ENCODE data around the gene TSPYL1. TPM values are rescaled to one million over a fixed set of nuclear protein-coding genes. Genes with fewer than 3 reads are reported as not detected.
"Not testable (repeated sequence)": the region's sequence is repeated elsewhere in the genome, so short reads cannot be mapped to it uniquely, and the experiment has no call there.

Gene TSPYL1
- total and polyA plus RNA-seq, 9 donors, result 39.2 to 155 (median 99.0) TPM

DNA sequence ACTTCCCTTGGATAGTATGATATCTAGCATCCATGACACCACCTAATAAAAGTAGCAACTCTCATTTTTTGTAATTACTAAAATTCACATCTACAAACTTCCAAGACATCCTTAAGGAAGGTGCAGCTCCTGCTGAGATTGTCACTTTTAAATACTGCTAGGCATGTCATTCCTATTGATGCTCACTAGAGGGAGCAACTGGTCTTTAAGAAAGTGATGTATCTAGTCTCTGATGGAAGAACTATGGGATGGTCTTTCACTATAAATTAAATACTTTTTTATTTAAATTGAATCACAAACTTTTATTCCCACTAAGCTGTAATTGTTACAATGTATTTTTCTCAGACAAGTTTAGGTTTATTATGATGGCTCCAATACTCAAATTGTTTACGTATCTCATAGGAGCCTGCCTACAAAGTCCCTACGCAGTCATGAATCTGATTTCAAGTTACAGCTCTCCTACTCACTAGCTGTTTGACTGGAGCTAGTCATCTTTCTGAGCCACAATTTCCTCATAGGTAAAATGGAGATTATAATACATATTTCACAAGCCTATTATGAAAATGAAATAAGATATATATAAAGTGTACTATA lies 8.1 kb upstream of the TSPYL1 start:
- no peak for TF ChIP-seq POLR2A (IDR thresholded peaks at IDR 0.05)
- TF ChIP-seq, protein P1, sequence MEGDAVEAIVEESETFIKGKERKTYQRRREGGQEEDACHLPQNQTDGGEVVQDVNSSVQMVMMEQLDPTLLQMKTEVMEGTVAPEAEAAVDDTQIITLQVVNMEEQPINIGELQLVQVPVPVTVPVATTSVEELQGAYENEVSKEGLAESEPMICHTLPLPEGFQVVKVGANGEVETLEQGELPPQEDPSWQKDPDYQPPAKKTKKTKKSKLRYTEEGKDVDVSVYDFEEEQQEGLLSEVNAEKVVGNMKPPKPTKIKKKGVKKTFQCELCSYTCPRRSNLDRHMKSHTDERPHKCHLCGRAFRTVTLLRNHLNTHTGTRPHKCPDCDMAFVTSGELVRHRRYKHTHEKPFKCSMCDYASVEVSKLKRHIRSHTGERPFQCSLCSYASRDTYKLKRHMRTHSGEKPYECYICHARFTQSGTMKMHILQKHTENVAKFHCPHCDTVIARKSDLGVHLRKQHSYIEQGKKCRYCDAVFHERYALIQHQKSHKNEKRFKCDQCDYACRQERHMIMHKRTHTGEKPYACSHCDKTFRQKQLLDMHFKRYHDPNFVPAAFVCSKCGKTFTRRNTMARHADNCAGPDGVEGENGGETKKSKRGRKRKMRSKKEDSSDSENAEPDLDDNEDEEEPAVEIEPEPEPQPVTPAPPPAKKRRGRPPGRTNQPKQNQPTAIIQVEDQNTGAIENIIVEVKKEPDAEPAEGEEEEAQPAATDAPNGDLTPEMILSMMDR (IDR thresholded peaks at IDR 0.05), result peak; percentile 71 to 79 (median 77)
- Histone ChIP-seq H3K9me3 (no peaks in the 10 kb centered on the region), H3K4me1 (ENCODE audit: insufficient read depth) (peaks cover 3% of the 10 kb centered on the region), H3K27me3 (no peaks in the 10 kb centered on the region), H3K36me3 (no peaks in the 10 kb centered on the region), H3K27ac (no peak overlapping the region), H3K4me3 (no peak overlapping the region)
- 83 to 94% (median 87%) methylated on average over 2 of the region's 2 CpGs for WGBS, 3 donors
- intact Hi-C loops (cut with DNase I), result loop anchor here in 1 of 4 donors (10.0 kb wide), 1 partner anchor 157 kb away; no protein-coding TSS in a partner anchor
- no peak for DNase-seq

DNA sequence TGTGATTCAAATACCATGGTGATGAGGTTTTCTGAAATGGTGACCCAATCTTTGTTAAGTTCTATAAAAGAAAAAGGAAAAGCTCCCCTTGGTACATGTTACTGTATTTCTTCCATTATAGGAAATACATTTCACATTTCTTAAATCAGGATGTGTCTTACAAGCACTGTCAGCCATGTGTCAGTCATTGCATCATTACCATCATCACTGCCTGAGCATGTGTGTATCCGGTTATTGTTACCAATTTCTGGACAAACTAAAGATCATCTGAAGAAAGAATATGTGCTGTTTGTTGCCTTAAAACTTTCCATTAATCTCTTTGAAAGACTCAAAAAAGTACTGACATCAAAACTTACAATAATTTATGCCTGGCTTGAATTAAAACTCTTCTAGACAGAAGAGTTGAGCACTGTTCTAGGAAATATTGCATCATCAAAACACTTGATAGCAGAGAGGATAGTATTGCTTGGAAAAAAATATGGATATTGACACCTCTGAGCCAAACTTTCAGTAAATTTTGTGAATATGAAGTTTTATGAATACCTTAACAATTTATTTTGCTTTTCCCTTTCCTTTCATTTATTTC lies 7.1 kb upstream of the TSPYL1 start:
- no peaks in the 10 kb centered on the region for H3K36me3 ChIP-seq
- H3K4me1 ChIP-seq (ENCODE audit: insufficient read depth), result peaks cover 3% of the 10 kb centered on the region
- intact Hi-C loops (cut with DNase I), result loop anchor here in 1 of 4 donors (10.0 kb wide), 1 partner anchor 158 kb away; no protein-coding TSS in a partner anchor
- TF ChIP-seq EP300 (IDR thresholded peaks at IDR 0.05) (no peak), POLR2A (IDR thresholded peaks at IDR 0.05) (no peak)
- TF ChIP-seq, protein P1 (IDR thresholded peaks at IDR 0.05), result no peak
- DNase-seq, result no peak
- H3K27ac ChIP-seq, result no peak overlapping the region
- 92 to 95% (median 94%) methylated on average over 1 of the region's 1 CpG for WGBS, 3 donors
- no peak overlapping the region for H3K4me3 ChIP-seq
- H3K9me3 ChIP-seq, result no peaks in the 10 kb centered on the region
- H3K27me3 ChIP-seq, result no peaks in the 10 kb centered on the region

DNA sequence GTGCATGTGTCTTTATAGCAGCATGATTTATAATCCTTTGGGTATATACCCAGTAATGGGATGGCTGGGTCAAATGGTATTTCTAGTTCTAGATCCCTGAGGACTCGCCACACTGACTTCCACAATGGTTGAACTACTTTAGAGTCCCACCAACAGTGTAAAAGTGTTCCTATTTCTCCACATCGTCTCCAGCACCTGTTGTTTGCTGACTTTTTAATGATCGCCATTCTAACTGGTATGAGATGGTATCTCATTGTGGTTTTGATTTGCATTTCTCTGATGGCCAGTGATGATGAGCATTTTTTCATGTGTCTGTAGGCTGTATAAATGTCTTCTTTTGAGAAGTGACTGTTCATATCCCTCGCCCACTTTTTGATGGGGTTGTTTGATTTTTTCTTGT lies 5.3 kb upstream of the TSPYL1 start:
- not testable (repeated sequence) for H3K36me3 ChIP-seq; DNase-seq; H3K27ac ChIP-seq; H3K27me3 ChIP-seq; H3K9me3 ChIP-seq; H3K4me3 ChIP-seq; H3K4me1 ChIP-seq (ENCODE audit: insufficient read depth)
- 87 to 97% (median 96%) methylated on average over 4 of the region's 4 CpGs for WGBS, 3 donors
- intact Hi-C loops (cut with DNase I), result loop anchor here in 1 of 4 donors (10.0 kb wide), 1 partner anchor 160 kb away; no protein-coding TSS in a partner anchor

DNA sequence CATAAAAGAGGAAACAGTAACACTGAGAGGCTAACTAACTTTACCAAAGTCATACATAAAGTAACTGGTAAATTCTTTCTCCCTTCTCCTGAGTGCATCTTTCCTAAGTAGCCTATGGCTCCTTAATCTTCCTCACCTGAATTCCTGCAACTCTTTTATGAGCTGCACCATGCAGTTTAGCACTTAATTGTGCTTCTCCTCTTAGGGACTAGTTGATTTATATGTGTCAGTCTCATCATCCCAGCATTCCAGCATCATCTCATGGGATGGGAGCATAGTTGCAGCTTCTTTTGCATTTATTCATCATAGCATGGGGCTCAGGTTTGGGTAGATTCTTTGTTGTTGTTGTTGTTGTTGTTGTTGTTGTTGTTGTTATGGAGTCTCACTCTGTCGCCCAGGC lies 3.5 kb upstream of the TSPYL1 start:
- Histone ChIP-seq H3K4me3 (no peak overlapping the region), H3K27me3 (no peaks in the 10 kb centered on the region), H3K9me3 (no peaks in the 10 kb centered on the region), H3K36me3 (no peaks in the 10 kb centered on the region), H3K4me1 (ENCODE audit: insufficient read depth) (peaks cover 3% of the 10 kb centered on the region), H3K27ac (peak overlapping the region in 1 of 2 donors; percentile 50)
- TF ChIP-seq POLR2A (IDR thresholded peaks at IDR 0.05) (no peak), EP300 (IDR thresholded peaks at IDR 0.05) (no peak)
- TF ChIP-seq, protein P1 (IDR thresholded peaks at IDR 0.05), result no peak
- DNase-seq, result no peak
- 39 to 67% (median 54%) methylated on average over 1 of the region's 1 CpG for WGBS, 3 donors
- intact Hi-C loops (cut with DNase I), result loop anchor here in 1 of 4 donors (10.0 kb wide), 1 partner anchor 162 kb away; no protein-coding TSS in a partner anchor

DNA sequence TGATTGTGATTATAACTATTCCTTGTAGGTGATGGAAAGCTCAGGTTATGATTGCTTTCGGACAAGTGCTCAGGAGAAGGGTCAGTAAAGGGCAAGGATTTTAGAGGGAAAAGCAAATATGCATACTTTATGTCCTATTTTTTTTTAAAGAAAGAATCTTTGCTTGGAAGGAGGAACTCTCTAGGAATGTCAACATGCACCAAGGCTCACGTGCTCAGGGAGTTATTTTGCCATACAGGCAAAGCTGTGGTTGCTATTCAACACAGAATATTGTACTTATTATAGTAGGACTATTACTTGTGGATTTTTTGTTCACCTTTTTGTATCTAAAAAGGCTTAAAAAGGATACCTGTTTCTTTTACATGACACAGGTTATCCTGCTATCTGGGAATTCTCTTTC lies 3.0 kb upstream of the TSPYL1 start:
- Histone ChIP-seq H3K27me3 (no peaks in the 10 kb centered on the region), H3K4me3 (no peak overlapping the region), H3K4me1 (ENCODE audit: insufficient read depth) (peaks cover 5% of the 10 kb centered on the region), H3K9me3 (no peaks in the 10 kb centered on the region), H3K27ac (peak overlapping the region in 1 of 2 donors; percentile 50), H3K36me3 (no peaks in the 10 kb centered on the region)
- no peak for TF ChIP-seq POLR2A (IDR thresholded peaks at IDR 0.05)
- TF ChIP-seq, protein P1 (IDR thresholded peaks at IDR 0.05), result no peak
- TF ChIP-seq EP300 (IDR thresholded peaks at IDR 0.05), result no peak
- intact Hi-C loops (cut with DNase I), result loop anchor here in 1 of 4 donors (10.0 kb wide), 1 partner anchor 162 kb away; no protein-coding TSS in a partner anchor
- peak in 1 of 5 donors; percentile 27 for DNase-seq
- WGBS, 3 donors, result 8 to 34% (median 10%) methylated on average over 2 of the region's 2 CpGs

All from ovary (tissue), 9 donors.